ENCODE data around the gene TBC1D19. TPM values are rescaled to one million over a fixed set of nuclear protein-coding genes. Genes with fewer than 3 reads are reported as not detected.

The TBC1D19 gene
- total and polyA plus RNA-seq, 9 of the 15 experiments (the other 6 are each of a cell fraction or from before 2014, with no cell fraction given): 0.73 to 5.6 (median 3.7) TPM

DNA sequence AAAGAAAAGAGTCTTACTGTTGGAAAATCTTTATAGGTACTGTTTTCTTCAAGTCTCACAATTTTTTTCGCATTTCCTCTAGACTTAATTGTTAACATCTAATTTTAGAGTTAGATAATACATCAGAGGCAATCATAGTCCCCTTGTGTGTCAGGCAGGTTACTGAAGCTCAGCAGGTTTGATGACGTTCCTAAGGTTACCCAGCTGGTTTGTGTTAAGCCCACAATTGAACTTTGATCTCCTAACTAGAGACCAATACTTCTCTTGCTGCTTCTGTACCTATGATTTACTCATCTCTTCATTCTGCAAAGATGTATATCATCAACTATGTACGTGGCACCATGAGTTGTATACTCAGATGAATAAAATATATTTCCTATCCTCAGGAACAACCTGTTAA lies 145.1 kb downstream of the TBC1D19 start:
- Histone ChIP-seq H3K79me2 (ENCODE audit: control insufficient read depth, insufficient read depth, low read length) (no peaks in the 10 kb centered on the region), H3K4me3 (no peak overlapping the region), H2AFZ (ENCODE audit: low read depth, low read length) (no peak overlapping the region), H3K9me3 (replicated peaks; ENCODE audit: control insufficient read depth, insufficient read depth, low read depth, low read length) (no peaks in the 10 kb centered on the region), H3K9me1 (ENCODE audit: control insufficient read depth, insufficient read depth, low read length) (no peaks in the 10 kb centered on the region), H4K20me1 (replicated peaks; ENCODE audit: control insufficient read depth, insufficient read depth, low read length) (no peaks in the 10 kb centered on the region), H3K9ac (ENCODE audit: insufficient read depth in 1 of 2, low read depth in 2 of 2, low read length in 2 of 2) (no peak overlapping the region), H3K36me3 (ENCODE audit: control insufficient read depth, insufficient read depth, low read length) (no peaks in the 10 kb centered on the region), H3K4me1 (replicated peaks in 1 of 2; ENCODE audit: control insufficient read depth in 2 of 2, insufficient read depth in 2 of 2, low read length in 2 of 2) (no peaks in the 10 kb centered on the region), H3K27ac (ENCODE audit: extremely low read depth, low read depth, low read length) (no peak overlapping the region), H3K27me3 (ENCODE audit: control insufficient read depth in 2 of 2, insufficient read depth in 2 of 2, low read length in 2 of 2) (no peaks in the 10 kb centered on the region), H3K4me2 (ENCODE audit: insufficient read depth, low read length) (no peak overlapping the region)
- ChIA-PET POLR2A (interaction anchor here (1.0 kb wide), 1 partner anchor 38 kb away, joined by 3 read pairs; no protein-coding TSS in a partner anchor), CTCF (ENCODE audit: low intra/inter-chr PET ratio) (no interaction called here)
- no peak for ATAC-seq
- BruUV-seq (replicated peaks): no TSS peak
- DNase-seq (ENCODE audit: extremely low read depth in 1 of 4, low spot score in 3 of 4): no peak
- WGBS (ENCODE audit: insufficient coverage, low coverage, missing lambda C conversion rate): 28% methylated on average over 3 of the region's 3 CpGs
- no peak for TF ChIP-seq TSC22D4 (tag; IDR thresholded peaks at IDR 0.05)
- no peak for TF ChIP-seq SMC3 (conservative IDR thresholded peaks at IDR 0.05; ENCODE audit: insufficient read depth, low read depth, low read length)
- no peak for TF ChIP-seq TCF7L2 (IDR thresholded peaks at IDR 0.05; ENCODE audit: low read depth, low read length)
- TF ChIP-seq, protein P1, sequence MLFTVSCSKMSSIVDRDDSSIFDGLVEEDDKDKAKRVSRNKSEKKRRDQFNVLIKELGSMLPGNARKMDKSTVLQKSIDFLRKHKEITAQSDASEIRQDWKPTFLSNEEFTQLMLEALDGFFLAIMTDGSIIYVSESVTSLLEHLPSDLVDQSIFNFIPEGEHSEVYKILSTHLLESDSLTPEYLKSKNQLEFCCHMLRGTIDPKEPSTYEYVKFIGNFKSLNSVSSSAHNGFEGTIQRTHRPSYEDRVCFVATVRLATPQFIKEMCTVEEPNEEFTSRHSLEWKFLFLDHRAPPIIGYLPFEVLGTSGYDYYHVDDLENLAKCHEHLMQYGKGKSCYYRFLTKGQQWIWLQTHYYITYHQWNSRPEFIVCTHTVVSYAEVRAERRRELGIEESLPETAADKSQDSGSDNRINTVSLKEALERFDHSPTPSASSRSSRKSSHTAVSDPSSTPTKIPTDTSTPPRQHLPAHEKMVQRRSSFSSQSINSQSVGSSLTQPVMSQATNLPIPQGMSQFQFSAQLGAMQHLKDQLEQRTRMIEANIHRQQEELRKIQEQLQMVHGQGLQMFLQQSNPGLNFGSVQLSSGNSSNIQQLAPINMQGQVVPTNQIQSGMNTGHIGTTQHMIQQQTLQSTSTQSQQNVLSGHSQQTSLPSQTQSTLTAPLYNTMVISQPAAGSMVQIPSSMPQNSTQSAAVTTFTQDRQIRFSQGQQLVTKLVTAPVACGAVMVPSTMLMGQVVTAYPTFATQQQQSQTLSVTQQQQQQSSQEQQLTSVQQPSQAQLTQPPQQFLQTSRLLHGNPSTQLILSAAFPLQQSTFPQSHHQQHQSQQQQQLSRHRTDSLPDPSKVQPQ (CRISPR knock-in tag; IDR thresholded peaks at IDR 0.05; ENCODE audit: borderline replicate concordance): no peak
- TF ChIP-seq GTF2E2 (tag; IDR thresholded peaks at IDR 0.05): no peak
- TF ChIP-seq ZSCAN29 (IDR thresholded peaks at IDR 0.05): no peak
- no peak for TF ChIP-seq ZNF384 (IDR thresholded peaks at IDR 0.05; ENCODE audit: low read depth, low read length)
- TF ChIP-seq, protein P2, sequence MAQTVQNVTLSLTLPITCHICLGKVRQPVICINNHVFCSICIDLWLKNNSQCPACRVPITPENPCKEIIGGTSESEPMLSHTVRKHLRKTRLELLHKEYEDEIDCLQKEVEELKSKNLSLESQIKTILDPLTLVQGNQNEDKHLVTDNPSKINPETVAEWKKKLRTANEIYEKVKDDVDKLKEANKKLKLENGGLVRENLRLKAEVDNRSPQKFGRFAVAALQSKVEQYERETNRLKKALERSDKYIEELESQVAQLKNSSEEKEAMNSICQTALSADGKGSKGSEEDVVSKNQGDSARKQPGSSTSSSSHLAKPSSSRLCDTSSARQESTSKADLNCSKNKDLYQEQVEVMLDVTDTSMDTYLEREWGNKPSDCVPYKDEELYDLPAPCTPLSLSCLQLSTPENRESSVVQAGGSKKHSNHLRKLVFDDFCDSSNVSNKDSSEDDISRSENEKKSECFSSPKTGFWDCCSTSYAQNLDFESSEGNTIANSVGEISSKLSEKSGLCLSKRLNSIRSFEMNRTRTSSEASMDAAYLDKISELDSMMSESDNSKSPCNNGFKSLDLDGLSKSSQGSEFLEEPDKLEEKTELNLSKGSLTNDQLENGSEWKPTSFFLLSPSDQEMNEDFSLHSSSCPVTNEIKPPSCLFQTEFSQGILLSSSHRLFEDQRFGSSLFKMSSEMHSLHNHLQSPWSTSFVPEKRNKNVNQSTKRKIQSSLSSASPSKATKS (CRISPR knock-in tag; IDR thresholded peaks at IDR 0.05): no peak
- in situ Hi-C loops (cut with MboI) (no loop called here), intact Hi-C loops (cut with micrococcal nuclease) (loop anchor here (5.0 kb wide), 1 partner anchor 647 kb away; no protein-coding TSS in a partner anchor)
- FAIRE-seq: no peak
